DMS153 treated with DMSO at 0.1 percent for 48 hours (cell line): ENCODE data around the gene WARS2.

Experiments
- DNase-seq: peaks from one replicate; lab custom pipeline; 2025; ENCODE audit not compliant: unreplicated experiment; lab: John Stamatoyannopoulos, UW

Gene WARS2

GRCh38 chr1:119034359-119034758 lies 106.1 kb downstream of the WARS2 start:
- DNase-seq: no peak

GRCh38 chr1:119032986-119033385 lies 107.5 kb downstream of the WARS2 start:
- DNase-seq: no peak

GRCh38 chr1:119027759-119028158 lies 112.7 kb downstream of the WARS2 start:
- no peak for DNase-seq

GRCh38 chr1:119026956-119027355 lies 113.5 kb downstream of the WARS2 start:
- no peak for DNase-seq

- no peak for DNase-seq
Observed at GRCh38 chr1:119015547-119015946, 124.9 kb downstream of the WARS2 start.

GRCh38 chr1:119012383-119012782 lies 128.1 kb downstream of the WARS2 start:
- no peak for DNase-seq

- no peak for DNase-seq
Observed at GRCh38 chr1:119011706-119012105, 128.7 kb downstream of the WARS2 start.

GRCh38 chr1:119011116-119011515 lies 129.3 kb downstream of the WARS2 start:
- no peak for DNase-seq

- no peak for DNase-seq
Observed at GRCh38 chr1:119010201-119010600, 130.3 kb downstream of the WARS2 start.

- DNase-seq: no peak
Observed at GRCh38 chr1:119009312-119009655, 131.2 kb downstream of the WARS2 start.

GRCh38 chr1:119008483-119009311 lies 131.8 kb downstream of the WARS2 start:
- peak; percentile 27 for DNase-seq

GRCh38 chr1:119007670-119008482 lies 132.6 kb downstream of the WARS2 start:
- no peak for DNase-seq

GRCh38 chr1:119007339-119007669 lies 133.1 kb downstream of the WARS2 start:
- no peak for DNase-seq

- no peak for DNase-seq
Observed at GRCh38 chr1:119006406-119007279, 133.8 kb downstream of the WARS2 start.

GRCh38 chr1:119005724-119006405 lies 134.6 kb downstream of the WARS2 start:
- DNase-seq: no peak

- no peak for DNase-seq
Observed at GRCh38 chr1:119004781-119005180, 135.7 kb downstream of the WARS2 start.

GRCh38 chr1:119004129-119004527 lies 136.3 kb downstream of the WARS2 start:
- DNase-seq: no peak

- no peak for DNase-seq
Observed at GRCh38 chr1:119003413-119004128, 136.9 kb downstream of the WARS2 start.

GRCh38 chr1:119002028-119002686 lies 138.3 kb downstream of the WARS2 start:
- no peak for DNase-seq
